Glutamatergic neuron (in vitro differentiated cells): ENCODE measurements around the gene LRRC74A. TPM values are rescaled to one million over a fixed set of nuclear protein-coding genes. Genes with fewer than 3 reads are reported as not detected.

Experiments used
- DNase-seq: peaks from one replicate; pipeline ENCODE4 v3.0.0; 2022
- H3K27ac Mint-ChIP-seq: one replicate; pipeline ENCODE4 v1.8.0; 2020; ENCODE audit warnings: mild to moderate bottlenecking, mixed read lengths, inconsistent platforms; ENCODE audit not compliant: unreplicated experiment
- H3K27me3 Mint-ChIP-seq: one replicate; pipeline ENCODE4 v1.8.0; 2020; ENCODE audit warnings: mild to moderate bottlenecking, moderate library complexity, mixed read lengths, inconsistent platforms; ENCODE audit not compliant: unreplicated experiment
- H3K36me3 Mint-ChIP-seq: one replicate; pipeline ENCODE4 v1.8.0; 2020; ENCODE audit warnings: mild to moderate bottlenecking, mixed read lengths, inconsistent platforms; ENCODE audit not compliant: unreplicated experiment
- H3K4me1 Mint-ChIP-seq: one replicate; pipeline ENCODE4 v1.8.0; 2020; ENCODE audit warnings: mild to moderate bottlenecking, low read depth, mixed read lengths, inconsistent platforms; ENCODE audit not compliant: unreplicated experiment
- H3K4me3 Mint-ChIP-seq: one replicate; pipeline ENCODE4 v1.8.0; 2020; ENCODE audit warnings: mild to moderate bottlenecking, mixed read lengths, inconsistent platforms; ENCODE audit not compliant: unreplicated experiment
- H3K9me3 Mint-ChIP-seq: one replicate; pipeline ENCODE4 v1.8.0; 2020; ENCODE audit warnings: mild to moderate bottlenecking, moderate library complexity, mixed read lengths, inconsistent platforms; ENCODE audit not compliant: unreplicated experiment
- CTCF ChIP-seq: fragments of 200-600 bp; sonication (generic); IDR thresholded peaks from one replicate; pipeline ENCODE4 v1.5.0; 2021; ENCODE audit not compliant: partially characterized antibody, unreplicated experiment
- total RNA-seq: library from RNA; stranded (reverse); fragmentation: NEBNext Ultra II Directional; extraction: Animal tissue kit (Norgen Biotek cat#: 25700); gene quantifications from one replicate; pipeline ENCODE4 v1.2.1, GENCODE V29; 2021; ENCODE audit not compliant: unreplicated experiment

LRRC74A gene
- total RNA-seq, 1 donor from 2014 or later: not detected

- Mint-ChIP-seq H3K4me3 (no peak overlapping the region), H3K27ac (no peak overlapping the region), H3K36me3 (no peaks in the 10 kb centered on the region), H3K4me1 (peaks cover 10% of the 10 kb centered on the region), H3K9me3 (no peaks in the 10 kb centered on the region), H3K27me3 (peaks cover 4% of the 10 kb centered on the region)
- no peak for DNase-seq
- no peak for TF ChIP-seq CTCF
Measured at GRCh38 chr14:76901171-76902055, 75.2 kb downstream of the LRRC74A start.

- Mint-ChIP-seq H3K4me1 (peaks cover 10% of the 10 kb centered on the region), H3K9me3 (no peaks in the 10 kb centered on the region), H3K27ac (no peak overlapping the region), H3K27me3 (peaks cover 4% of the 10 kb centered on the region), H3K36me3 (no peaks in the 10 kb centered on the region), H3K4me3 (no peak overlapping the region)
- no peak for TF ChIP-seq CTCF
- DNase-seq: no peak
Measured at GRCh38 chr14:76902591-76902990, 76.4 kb downstream of the LRRC74A start.

- no peak for DNase-seq
- Mint-ChIP-seq H3K4me3 (no peak overlapping the region), H3K9me3 (no peaks in the 10 kb centered on the region), H3K36me3 (no peaks in the 10 kb centered on the region), H3K27ac (no peak overlapping the region), H3K27me3 (peaks cover 5% of the 10 kb centered on the region), H3K4me1 (peaks cover 10% of the 10 kb centered on the region)
- TF ChIP-seq CTCF: no peak
Measured at GRCh38 chr14:76904100-76904739, 78.0 kb downstream of the LRRC74A start.

GRCh38 chr14:76904740-76905569 lies 78.7 kb downstream of the LRRC74A start:
- DNase-seq: no peak
- Mint-ChIP-seq H3K27me3 (peaks cover 5% of the 10 kb centered on the region), H3K4me3 (no peak overlapping the region), H3K4me1 (peaks cover 10% of the 10 kb centered on the region), H3K9me3 (no peaks in the 10 kb centered on the region), H3K27ac (no peak overlapping the region), H3K36me3 (no peaks in the 10 kb centered on the region)
- no peak for TF ChIP-seq CTCF
